Measurements from ENCODE around the gene APOL2. TPM values are rescaled to one million over a fixed set of nuclear protein-coding genes. Genes with fewer than 3 reads are reported as not detected.

APOL2 gene
- total and polyA plus RNA-seq, 4 donors = 26.4 to 62.8 (median 36.3) TPM

GRCh38 chr22:36238373-36239149 lies 766 bp downstream of the APOL2 start:
- no peaks in the 10 kb centered on the region for H3K36me3 ChIP-seq (ENCODE audit: control insufficient read depth in 1 of 2, insufficient read depth in 2 of 2, low read length in 1 of 2)
- H3K4me3 ChIP-seq (ENCODE audit: low read length in 2 of 2) = peak overlapping the region; percentile 54 to 75
- peak overlapping the region in 1 of 2 donors; percentile 55 for H3K27ac ChIP-seq (ENCODE audit: low read depth in 1 of 2, low read length in 2 of 2)
- ATAC-seq (ENCODE audit: low FRiP score) (peak; percentile 51), DNase-seq (peak in 1 of 2 donors; percentile 45)
- H3K9me3 ChIP-seq (ENCODE audit: control insufficient read depth, low read length) = no peaks in the 10 kb centered on the region
- no peaks in the 10 kb centered on the region for H3K4me1 ChIP-seq (ENCODE audit: control insufficient read depth in 1 of 2, insufficient read depth in 2 of 2, low read length in 2 of 2)
- intact Hi-C loops (cut with DNase I) = loop anchor here in 1 of 2 donors (5.0 kb wide), 2 partner anchors 41 to 86 kb away; no protein-coding TSS in a partner anchor
- H3K27me3 ChIP-seq (ENCODE audit: control insufficient read depth in 1 of 2, insufficient read depth in 2 of 2, low read length in 1 of 2) = no peaks in the 10 kb centered on the region
- 5 to 7% methylated on average over 5 of the region's 5 CpGs for WGBS, 2 donors

DNA sequence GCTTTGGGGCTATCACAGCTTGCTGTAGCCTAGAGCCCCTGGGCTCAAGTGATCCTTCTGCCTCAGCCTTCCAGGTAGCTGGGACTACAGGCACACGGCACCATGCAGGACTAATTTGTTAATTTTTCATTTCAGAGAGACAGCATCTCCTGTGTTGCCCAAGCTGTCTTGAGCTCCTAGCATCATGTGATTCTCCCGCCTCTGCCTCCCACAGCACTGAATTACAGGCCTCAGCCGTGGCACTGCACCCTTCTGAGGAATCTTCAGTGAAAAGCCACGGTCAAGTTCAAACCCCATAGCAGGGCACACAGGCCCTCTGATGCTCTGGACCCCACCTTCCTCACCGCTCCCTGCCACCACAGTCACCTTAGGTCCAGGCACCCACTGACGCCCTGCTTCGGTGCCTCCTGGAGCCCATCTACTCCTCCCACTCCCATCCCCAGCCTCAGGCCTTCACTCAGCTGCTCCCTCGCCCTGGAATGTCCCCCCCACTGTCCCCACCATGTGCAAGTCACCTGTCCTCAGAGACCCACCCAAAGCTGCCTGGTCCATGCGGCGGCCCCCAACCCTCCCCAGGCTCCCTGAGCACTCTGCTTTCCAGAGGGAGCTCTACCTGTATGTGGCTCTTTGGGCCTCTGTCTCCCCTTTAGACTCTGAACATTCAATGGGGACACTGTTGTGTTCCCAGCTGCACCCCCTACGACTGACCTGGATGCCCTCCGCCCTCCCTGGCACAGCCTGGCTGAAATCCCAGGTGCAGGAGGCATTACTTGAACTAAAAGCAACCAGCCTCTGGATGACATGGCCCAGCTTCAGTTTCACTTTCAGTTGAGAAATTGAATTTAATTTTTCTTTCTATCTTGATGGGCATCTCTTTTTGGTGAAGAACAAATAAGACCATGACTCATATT lies 1.6 kb downstream of the APOL2 start:
- Histone ChIP-seq H3K9me3 (ENCODE audit: control insufficient read depth, low read length) (no peaks in the 10 kb centered on the region), H3K4me1 (ENCODE audit: control insufficient read depth in 1 of 2, insufficient read depth in 2 of 2, low read length in 2 of 2) (no peaks in the 10 kb centered on the region), H3K36me3 (ENCODE audit: control insufficient read depth in 1 of 2, insufficient read depth in 2 of 2, low read length in 1 of 2) (no peaks in the 10 kb centered on the region), H3K27me3 (ENCODE audit: control insufficient read depth in 1 of 2, insufficient read depth in 2 of 2, low read length in 1 of 2) (no peaks in the 10 kb centered on the region), H3K27ac (ENCODE audit: low read depth in 1 of 2, low read length in 2 of 2) (no peak overlapping the region), H3K4me3 (ENCODE audit: low read length in 2 of 2) (no peak overlapping the region)
- ATAC-seq (ENCODE audit: low FRiP score) = no peak
- WGBS, 2 donors = 43 to 59% methylated on average over 12 of the region's 12 CpGs
- peak in 1 of 2 donors; percentile 49 for DNase-seq
- intact Hi-C loops (cut with DNase I) = loop anchor here in 1 of 2 donors (5.0 kb wide), 2 partner anchors 40 to 85 kb away; no protein-coding TSS in a partner anchor

- no peak for DNase-seq
- no peak overlapping the region for H3K4me3 ChIP-seq (ENCODE audit: low read length in 2 of 2)
- H3K27me3 ChIP-seq (ENCODE audit: control insufficient read depth in 1 of 2, insufficient read depth in 2 of 2, low read length in 1 of 2) = no peaks in the 10 kb centered on the region
- H3K36me3 ChIP-seq (ENCODE audit: control insufficient read depth in 1 of 2, insufficient read depth in 2 of 2, low read length in 1 of 2) = no peaks in the 10 kb centered on the region
- H3K4me1 ChIP-seq (ENCODE audit: control insufficient read depth in 1 of 2, insufficient read depth in 2 of 2, low read length in 2 of 2) = no peaks in the 10 kb centered on the region
- no peaks in the 10 kb centered on the region for H3K9me3 ChIP-seq (ENCODE audit: control insufficient read depth, low read length)
- WGBS, 2 donors = 78 to 89% methylated on average over 14 of the region's 14 CpGs
- no peak overlapping the region for H3K27ac ChIP-seq (ENCODE audit: low read depth in 1 of 2, low read length in 2 of 2)
- ATAC-seq (ENCODE audit: low FRiP score) = no peak
- intact Hi-C loops (cut with DNase I) = loop anchor here in 1 of 2 donors (5.0 kb wide), 2 partner anchors 39 to 84 kb away; no protein-coding TSS in a partner anchor
These were observed 2.7 kb downstream of the APOL2 start for GRCh38 chr22:36236388-36237319.

DNA sequence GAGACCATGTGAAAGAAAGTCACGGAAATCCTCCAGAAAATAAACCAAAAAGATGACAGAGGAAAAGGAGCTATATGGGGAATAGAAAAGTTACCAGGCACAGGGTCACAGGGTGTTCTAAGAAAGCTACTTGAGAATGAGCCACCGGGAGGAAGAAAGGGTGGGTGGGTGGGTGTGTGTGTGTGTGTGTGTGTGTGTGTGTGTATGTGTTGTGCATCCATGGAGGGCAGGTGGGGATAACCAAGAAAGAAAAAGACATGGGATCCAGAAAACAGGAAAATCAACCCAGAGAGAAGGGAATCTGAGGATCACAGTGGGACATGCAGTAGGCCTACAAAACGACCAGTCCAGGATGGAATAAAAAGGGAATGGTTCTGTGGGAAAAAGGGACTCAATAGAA lies 3.7 kb downstream of the APOL2 start:
- Histone ChIP-seq H3K27me3 (ENCODE audit: control insufficient read depth in 1 of 2, insufficient read depth in 2 of 2, low read length in 1 of 2) (no peaks in the 10 kb centered on the region), H3K4me3 (ENCODE audit: low read length in 2 of 2) (no peak overlapping the region), H3K36me3 (ENCODE audit: control insufficient read depth in 1 of 2, insufficient read depth in 2 of 2, low read length in 1 of 2) (no peaks in the 10 kb centered on the region), H3K27ac (ENCODE audit: low read depth in 1 of 2, low read length in 2 of 2) (no peak overlapping the region), H3K9me3 (ENCODE audit: control insufficient read depth, low read length) (no peaks in the 10 kb centered on the region), H3K4me1 (ENCODE audit: control insufficient read depth in 1 of 2, insufficient read depth in 2 of 2, low read length in 2 of 2) (no peaks in the 10 kb centered on the region)
- 70 to 77% methylated on average over 3 of the region's 3 CpGs for WGBS, 2 donors
- ATAC-seq (ENCODE audit: low FRiP score) = no peak
- no peak for DNase-seq
- intact Hi-C loops (cut with DNase I) = loop anchor here in 1 of 2 donors (5.0 kb wide), 2 partner anchors 38 to 83 kb away; no protein-coding TSS in a partner anchor

DNA sequence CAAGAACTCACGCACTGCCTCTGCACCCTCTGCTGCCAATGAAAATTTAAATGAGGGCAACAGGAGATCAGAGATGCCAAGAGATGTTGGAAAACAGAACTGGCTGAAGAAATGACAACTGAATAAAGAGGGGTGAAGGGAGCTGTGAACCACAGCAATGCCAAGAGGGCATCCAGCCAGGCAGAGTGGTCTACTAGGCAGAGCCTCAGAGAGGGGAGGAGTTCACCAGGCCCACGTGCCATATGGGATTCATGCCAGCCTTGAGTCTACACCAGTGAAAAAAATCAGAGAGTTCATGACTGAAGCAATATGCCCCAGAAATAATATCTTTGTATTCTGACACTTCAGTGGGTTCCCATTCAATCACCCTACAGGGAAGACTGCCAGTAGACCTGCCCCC lies 4.4 kb downstream of the APOL2 start:
- no peak for ATAC-seq (ENCODE audit: low FRiP score)
- Histone ChIP-seq H3K27me3 (ENCODE audit: control insufficient read depth in 1 of 2, insufficient read depth in 2 of 2, low read length in 1 of 2) (no peaks in the 10 kb centered on the region), H3K27ac (ENCODE audit: low read depth in 1 of 2, low read length in 2 of 2) (no peak overlapping the region), H3K9me3 (ENCODE audit: control insufficient read depth, low read length) (no peaks in the 10 kb centered on the region), H3K4me1 (ENCODE audit: control insufficient read depth in 1 of 2, insufficient read depth in 2 of 2, low read length in 2 of 2) (no peaks in the 10 kb centered on the region), H3K4me3 (ENCODE audit: low read length in 2 of 2) (no peak overlapping the region), H3K36me3 (ENCODE audit: control insufficient read depth in 1 of 2, insufficient read depth in 2 of 2, low read length in 1 of 2) (no peaks in the 10 kb centered on the region)
- intact Hi-C loops (cut with DNase I) = loop anchor here in 1 of 2 donors (5.0 kb wide), 2 partner anchors 38 to 83 kb away; no protein-coding TSS in a partner anchor
- no peak for DNase-seq
- 8 to 9% methylated on average over 2 of the region's 2 CpGs for WGBS, 2 donors

- H3K27me3 ChIP-seq (ENCODE audit: control insufficient read depth in 1 of 2, insufficient read depth in 2 of 2, low read length in 1 of 2) = no peaks in the 10 kb centered on the region
- no peaks in the 10 kb centered on the region for H3K4me1 ChIP-seq (ENCODE audit: control insufficient read depth in 1 of 2, insufficient read depth in 2 of 2, low read length in 2 of 2)
- intact Hi-C loops (cut with DNase I) = no loop called here
- no peak overlapping the region for H3K4me3 ChIP-seq (ENCODE audit: low read length in 2 of 2)
- DNase-seq (no peak), ATAC-seq (ENCODE audit: low FRiP score) (no peak)
- no peaks in the 10 kb centered on the region for H3K36me3 ChIP-seq (ENCODE audit: control insufficient read depth in 1 of 2, insufficient read depth in 2 of 2, low read length in 1 of 2)
- WGBS, 2 donors = 20 to 27% methylated on average over 2 of the region's 2 CpGs
- no peaks in the 10 kb centered on the region for H3K9me3 ChIP-seq (ENCODE audit: control insufficient read depth, low read length)
- no peak overlapping the region for H3K27ac ChIP-seq (ENCODE audit: low read depth in 1 of 2, low read length in 2 of 2)
These were observed 5.1 kb downstream of the APOL2 start for GRCh38 chr22:36234213-36234612.

GRCh38 chr22:36233796-36234195 lies 5.5 kb downstream of the APOL2 start:
- 86 to 89% methylated on average over 7 of the region's 7 CpGs for WGBS, 2 donors
- intact Hi-C loops (cut with DNase I) = no loop called here
- DNase-seq (no peak), ATAC-seq (ENCODE audit: low FRiP score) (no peak)
- no peaks in the 10 kb centered on the region for H3K36me3 ChIP-seq (ENCODE audit: control insufficient read depth in 1 of 2, insufficient read depth in 2 of 2, low read length in 1 of 2)
- no peaks in the 10 kb centered on the region for H3K27me3 ChIP-seq (ENCODE audit: control insufficient read depth in 1 of 2, insufficient read depth in 2 of 2, low read length in 1 of 2)
- H3K4me1 ChIP-seq (ENCODE audit: control insufficient read depth in 1 of 2, insufficient read depth in 2 of 2, low read length in 2 of 2) = no peaks in the 10 kb centered on the region
- H3K27ac ChIP-seq (ENCODE audit: low read depth in 1 of 2, low read length in 2 of 2) = no peak overlapping the region
- no peaks in the 10 kb centered on the region for H3K9me3 ChIP-seq (ENCODE audit: control insufficient read depth, low read length)
- no peak overlapping the region for H3K4me3 ChIP-seq (ENCODE audit: low read length in 2 of 2)
